Central memory CD4-positive, alpha-beta T cell (primary cell): ENCODE measurements around the gene KCNJ15.
"Not testable (repeated sequence)": the region's sequence is repeated elsewhere in the genome, so short reads cannot be mapped to it uniquely, and the experiment has no call there.

Source experiments
- DNase-seq: peaks from one replicate; pipeline ENCODE4 v3.0.0; 2022
- total RNA-seq, 3 experiments: gene quantifications; one replicate each; lab custom pipeline; 2026; lab: John Stamatoyannopoulos, UW

Gene KCNJ15
- 0.39 to 0.82 (median 0.67) reads per million in 3 experiments for total RNA-seq

DNA sequence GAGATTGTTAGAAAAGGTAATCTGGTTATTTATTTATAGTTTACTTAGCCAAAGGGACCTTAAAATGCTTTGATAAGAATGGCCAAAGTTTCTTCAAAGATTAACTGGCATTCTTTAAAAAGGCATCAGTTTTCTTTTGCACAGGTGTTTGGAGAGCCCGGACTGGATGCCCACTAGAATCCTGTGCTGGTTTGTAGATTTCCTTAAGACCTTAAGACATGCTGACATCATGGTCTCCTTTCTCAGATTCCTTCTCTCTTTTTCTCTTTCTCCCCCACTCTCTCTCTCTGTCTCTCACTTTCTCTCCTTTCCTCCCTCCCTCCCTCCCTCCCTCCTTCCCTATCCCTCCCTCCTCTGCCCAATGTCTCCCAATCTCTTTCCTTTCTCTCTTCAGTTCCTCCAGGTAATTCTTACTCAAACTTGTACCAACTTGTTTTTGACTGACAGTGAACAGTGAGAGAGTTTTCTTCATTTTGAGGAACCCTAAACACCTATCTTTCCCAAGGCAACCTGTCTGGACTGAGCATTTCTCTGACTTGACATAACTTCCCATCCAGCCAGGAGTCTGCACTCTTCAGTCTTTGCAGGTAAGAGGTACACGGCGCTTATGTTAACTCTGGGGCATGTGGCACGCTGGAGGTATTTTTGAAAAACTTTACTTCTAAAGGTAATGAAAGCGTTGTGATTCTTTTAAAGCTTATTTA lies at the start of gene KCNJ15:
Gene KCNJ15, plus strand, starts transcription at position 393 of the 704 bp plus-strand sequence. CDS start 42,271 bp downstream, outside the sequence.
- no peak for DNase-seq

DNA sequence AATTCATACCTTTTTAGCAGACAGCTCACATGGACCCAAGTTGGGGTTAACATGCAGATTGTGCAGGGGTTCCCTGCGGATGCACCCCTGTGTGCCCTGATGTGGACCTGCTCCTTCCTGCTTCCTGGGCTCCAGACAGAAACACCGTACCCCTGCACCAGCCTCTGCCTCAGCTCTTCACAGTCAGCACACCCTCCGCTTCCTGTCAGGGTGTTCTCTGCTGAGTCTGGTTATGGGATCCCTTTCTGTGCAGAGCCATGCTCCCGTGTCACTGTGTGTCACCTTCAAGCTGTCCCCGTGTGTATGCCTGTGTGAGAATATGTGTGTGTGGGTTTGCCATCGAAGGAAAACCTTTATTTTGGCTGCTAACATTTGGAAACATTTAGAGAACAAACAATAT lies 48.7 kb upstream of the KCNJ15 start:
- DNase-seq = no peak

DNA sequence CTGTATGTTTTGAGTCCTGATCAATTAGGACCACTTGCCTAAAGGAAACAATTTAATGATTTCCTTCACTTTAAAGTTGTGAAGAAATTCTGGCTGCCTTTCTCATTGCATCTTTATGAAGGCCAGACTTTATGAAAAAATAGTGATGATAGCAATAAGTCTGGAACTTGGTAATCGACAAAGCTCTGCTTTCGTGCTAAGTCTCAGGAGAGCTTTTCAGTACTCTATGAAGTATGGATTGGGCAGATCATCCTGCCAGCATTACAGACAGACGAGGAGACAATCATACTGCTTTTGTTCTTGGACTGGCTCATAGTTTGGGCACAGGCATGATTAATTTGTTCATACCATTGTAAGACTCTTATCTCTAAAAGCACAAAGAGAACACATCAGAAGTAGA lies 45.5 kb upstream of the KCNJ15 start:
- DNase-seq = no peak

DNA sequence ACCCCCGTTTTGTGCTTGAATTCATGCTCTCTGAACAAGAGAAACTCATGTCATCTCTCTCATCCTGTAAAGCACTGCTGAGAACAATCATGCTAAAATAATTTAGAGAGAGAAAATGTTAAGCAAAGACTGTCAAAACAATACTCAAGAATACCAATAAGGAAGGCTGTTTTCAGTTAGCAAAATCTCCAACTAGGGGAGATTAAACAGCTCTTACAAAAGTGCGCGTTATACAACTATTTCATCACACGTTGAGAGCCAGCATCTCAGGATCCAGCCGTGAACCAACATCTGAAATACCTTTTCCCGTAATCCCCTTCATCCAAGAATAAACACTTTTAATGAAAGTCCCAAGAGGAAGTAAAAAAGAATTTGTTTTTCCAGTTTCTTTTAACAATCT lies 44.1 kb upstream of the KCNJ15 start:
- no peak for DNase-seq

DNA sequence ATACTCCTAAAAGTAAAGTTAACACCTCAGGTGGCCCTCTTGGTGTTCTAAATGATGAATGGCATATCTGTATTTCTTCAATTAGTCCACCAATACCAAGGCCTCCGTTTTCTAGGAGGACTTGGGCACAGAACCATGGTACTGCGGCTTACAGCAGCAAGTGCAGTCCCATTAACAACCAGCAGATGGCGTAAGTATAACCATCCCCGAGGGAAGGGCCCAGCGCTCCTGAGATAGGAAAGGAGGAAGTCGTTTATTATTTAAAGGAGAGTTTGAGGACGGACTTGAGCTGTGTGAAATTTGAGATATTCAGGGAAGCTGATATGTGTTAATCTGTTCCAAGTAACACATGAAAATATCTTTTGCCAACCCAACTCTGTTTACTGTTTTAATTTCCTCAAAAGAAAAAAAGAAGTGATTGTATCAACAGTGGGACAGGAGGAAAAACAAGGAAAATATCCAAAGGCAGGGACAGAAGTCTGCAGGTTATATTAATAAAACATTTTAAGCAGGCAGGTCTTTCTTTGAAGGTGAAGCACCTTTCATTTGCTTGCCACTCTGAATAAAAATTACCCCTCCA lies 37.7 kb upstream of the KCNJ15 start:
- DNase-seq = peak; percentile 26

DNA sequence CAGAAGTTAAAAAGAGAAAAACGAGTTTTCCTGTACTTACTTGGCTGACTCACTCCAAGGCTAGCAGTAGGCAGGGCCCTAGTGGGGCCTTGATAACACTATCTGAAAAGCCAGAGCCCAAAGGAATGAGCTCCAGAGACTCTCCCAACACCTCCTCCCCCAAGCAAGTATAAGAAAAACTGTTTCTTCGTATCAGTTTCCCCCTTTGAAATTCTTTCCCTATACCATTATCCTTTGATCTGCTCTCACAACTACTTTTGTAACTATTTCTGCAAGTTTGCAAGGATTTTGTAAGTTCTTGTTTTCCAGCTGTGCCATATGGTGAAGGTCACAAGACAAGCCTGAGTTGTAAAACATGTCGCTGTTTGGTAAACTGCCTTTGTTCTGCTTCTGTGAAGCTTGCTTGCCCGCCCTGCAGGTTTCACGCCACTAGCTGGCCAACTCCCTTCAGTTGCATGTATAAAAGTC lies 36.5 kb upstream of the KCNJ15 start:
- DNase-seq = no peak

DNA sequence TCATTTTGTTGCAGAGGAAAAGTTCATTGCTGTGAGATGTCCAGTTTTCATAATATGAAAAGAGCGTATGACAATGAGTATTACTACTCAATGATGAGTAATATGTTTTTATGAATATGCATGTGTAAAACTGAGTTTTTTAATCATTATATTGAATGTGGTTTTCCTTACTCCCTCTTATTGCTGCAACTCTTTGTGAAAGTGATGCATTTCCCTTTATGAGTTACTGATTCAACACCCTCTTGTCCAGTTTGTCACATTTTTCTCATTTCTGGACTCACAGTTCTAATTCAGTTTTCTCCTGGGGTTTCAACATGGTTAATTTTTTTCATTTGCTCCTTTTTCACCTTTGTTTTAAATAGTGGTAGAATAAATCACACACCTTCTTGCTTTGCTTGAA lies 35.2 kb upstream of the KCNJ15 start:
- DNase-seq = no peak

DNA sequence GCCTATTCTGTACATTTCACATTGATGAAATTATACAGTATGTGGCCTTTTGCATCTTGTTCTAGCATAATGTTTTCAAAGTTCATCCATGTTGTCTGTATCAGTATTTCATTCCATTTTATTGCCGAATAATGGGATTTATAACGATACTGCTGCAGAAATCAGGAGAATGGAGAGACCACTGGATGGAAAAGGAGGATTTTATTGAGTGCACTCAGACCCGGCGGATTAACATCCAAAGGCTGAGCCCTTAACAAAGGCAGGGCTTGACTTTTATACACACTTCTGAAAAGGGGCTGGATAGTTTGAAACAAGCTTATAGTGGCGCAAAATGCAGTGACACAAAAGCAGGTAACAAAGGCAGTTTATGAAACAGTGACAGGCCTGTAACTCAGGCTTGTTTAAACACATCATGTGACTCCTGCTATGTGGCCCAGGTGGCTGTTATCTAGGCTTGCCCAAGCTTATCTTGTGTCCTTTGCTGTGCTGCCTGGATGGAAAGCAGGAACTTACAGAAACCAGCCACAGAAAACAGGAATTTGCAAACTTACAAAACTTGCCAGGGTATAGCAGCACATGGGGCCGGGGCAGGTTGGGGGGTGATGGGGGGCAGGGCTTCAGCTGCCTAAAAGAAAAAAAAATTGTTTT lies 32.8 kb upstream of the KCNJ15 start:
- no peak for DNase-seq

DNA sequence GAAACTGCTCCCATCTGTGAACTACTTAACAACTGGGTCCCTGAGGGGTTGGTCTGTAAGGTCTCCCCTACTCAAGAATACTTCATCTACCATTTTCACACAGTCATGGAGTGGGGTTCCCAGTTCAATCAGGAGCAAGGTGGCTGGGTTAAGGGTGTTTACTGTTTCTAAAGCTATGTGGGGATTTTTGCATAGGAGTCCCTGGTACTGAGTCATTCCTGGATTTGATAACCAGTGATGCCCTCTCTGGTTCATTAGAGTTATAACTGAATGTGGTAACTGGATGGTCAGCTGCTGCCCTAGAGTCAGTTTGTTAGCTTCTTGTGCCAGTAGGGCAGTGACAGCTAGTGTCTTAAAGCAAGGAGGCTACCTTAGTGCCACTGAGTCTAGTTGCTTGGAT lies 29.4 kb upstream of the KCNJ15 start:
- DNase-seq = no peak

DNA sequence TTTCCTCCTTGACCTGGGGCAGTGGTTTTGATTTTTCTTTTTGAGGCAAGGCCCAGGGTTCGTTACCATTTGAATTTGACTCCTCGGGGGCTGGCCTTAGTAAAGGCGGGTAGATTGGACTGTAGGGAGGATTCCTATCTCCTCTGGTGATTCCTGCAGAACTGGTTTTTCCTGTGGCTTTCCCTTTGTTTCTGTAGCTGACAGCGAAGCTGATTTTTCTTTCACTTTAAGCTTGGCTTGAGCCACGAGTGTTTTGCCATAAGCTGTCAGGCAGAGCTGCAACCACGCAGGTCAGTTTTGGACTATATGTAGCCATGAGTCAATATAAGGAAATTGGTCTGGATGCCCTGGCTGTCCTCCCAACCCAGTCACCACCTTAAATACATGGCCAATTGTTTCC lies 28.7 kb upstream of the KCNJ15 start:
- no peak for DNase-seq

DNA sequence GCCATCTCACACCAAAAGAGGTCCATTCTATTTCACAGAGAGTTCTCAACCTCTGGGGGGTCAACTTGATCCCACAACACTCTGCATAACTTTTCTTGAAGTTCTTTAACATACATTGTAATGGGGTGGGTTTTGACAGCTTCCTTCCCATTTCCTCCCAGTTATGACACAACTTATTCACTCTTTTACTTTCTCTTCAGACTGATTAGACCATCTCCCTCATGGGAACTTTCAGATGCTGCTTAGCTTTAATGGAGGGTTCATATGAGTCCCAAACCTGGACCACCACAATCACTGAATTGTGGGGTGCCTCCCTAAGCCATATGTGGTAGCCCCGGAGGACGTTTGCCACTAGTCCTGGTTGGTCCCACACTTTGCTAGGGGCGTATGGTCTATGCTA lies 28.3 kb upstream of the KCNJ15 start:
- DNase-seq = no peak

DNA sequence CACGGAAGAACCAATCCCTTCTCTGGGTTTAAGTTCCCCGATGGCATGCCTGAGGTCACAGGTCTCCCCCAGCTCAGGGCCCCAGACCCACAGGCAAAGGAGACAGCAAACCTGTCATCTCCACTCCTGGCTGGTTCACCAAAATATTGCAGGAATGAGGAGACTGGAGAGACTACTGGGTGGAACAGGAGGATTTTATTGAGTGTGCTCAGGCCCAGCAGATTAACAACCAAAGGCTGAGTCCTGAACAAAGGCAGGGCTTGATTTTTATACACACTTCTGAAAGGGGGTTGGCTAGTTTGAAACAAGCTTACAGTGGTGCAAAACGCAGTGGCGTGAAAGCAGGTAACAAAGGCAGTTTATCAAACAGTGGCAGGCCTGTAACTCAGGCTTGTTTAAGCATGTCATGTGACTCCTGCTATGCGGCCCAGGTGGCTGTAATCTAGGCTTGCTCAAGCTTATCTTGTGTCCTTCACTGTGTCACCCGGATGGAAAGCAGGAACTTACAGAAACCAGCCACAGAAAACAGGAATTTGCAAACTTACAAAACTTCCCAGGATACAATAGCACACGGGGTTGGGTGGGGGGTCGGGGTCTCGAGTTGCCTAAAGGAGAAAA lies 27.4 kb upstream of the KCNJ15 start:
- DNase-seq = no peak

DNA sequence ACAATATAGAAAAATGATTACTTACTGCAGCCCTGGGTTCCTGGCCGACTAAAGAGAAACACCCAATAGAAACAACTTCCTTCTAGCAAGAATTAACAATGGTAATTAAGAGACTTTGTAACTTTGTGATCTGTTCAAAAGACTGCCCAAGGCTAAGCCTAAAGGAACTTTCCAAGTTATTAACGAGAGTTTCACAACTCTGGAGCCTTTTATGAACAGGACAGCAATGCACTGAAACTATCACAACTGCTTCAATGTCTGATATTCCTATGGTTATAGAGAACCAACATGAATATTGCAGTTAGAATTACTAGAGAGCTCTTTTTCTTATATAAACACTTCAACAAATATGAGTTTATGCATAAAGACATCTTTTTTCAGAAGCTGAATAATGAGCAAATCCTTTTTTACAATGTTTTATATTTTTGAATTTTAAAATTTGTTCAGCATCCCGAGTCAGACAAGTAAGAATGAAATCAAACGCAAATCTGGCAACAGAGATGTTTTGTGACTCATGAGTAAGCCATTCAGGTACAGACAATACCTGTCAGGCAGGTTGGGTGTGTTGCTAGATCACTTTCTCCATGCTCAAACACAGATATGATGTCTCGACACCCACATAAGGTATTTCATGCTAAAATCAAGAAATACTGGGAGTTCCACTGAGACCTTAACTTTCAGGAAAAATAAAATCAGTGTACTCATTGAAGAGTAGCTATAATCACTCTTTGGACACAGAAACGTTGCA lies 22.2 kb upstream of the KCNJ15 start:
- no peak for DNase-seq

DNA sequence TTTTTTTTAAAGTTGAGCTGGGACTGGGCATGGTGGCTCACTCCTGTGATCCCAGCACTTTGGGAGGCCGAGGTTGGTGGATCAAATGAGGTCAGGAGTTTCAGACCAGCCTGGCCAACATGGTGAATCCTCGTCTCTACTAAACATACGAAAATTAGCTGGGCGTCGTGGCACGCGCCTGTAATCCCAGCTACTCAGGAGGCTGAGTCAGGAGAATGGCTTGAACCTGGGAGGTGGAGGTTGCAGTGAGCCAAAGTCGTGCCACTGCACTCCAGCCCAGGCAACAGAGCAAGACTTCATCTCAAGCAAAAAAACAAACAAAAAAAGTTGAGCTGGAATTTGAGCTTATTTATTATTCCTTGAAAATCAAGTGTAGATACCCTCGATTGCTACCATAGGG lies 21.5 kb upstream of the KCNJ15 start:
- not testable (repeated sequence) for DNase-seq

DNA sequence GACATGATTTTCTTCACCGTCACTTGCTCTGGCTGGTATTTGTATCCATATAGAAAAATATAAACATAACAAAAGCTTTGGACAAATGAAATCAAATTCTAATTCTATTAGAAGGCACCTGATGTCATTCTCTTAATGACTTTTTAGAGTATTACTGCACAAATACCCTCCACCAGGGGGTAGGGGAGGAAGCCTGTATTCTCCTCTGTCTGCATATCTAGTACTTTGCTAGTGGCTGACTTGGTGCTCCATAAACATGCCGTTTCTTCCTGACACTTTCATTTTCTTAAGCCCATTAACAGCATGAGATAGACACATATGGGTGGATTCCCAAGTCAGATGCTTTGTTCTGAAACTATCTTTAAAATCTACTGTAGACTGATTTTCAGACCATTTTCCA lies 20.6 kb upstream of the KCNJ15 start:
- no peak for DNase-seq

DNA sequence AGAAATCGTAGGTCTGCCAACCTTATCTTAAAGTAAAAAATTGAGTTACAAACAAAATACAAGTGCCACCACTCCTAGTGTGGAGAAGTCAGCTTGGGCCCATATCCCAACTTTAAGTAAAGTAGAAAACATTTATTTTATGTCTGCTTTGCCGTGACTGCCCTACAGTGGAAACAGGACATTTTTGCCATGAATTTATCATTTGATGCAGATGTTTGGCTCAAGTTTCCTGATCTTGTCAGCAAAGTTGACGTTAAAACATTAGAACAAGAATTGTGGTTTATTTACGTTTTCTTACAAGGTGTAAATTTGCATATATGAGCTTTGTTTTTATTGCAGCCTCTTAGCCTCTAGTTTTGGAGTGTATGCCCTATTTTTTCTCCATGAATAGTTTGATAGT lies 17.1 kb upstream of the KCNJ15 start:
- no peak for DNase-seq

DNA sequence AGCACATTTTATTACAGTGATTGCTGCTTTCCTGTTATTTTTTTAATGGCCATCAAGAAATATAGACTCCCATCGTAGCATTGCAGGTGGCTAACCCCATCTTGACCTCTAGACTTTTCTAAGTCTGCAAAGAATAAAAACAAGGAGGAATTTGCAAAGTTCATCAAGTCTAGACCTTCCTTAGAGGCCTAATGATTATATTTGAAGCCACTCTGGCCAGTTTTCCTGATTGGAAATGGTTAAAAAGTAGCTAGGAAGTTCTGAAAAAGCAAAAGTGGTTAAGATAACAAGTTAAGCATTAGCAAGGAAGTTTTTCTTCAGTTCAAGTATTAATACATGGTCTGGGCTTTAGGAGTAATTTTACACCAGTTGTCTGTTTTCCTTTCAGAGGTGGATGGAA lies 16.7 kb upstream of the KCNJ15 start:
- DNase-seq = no peak

DNA sequence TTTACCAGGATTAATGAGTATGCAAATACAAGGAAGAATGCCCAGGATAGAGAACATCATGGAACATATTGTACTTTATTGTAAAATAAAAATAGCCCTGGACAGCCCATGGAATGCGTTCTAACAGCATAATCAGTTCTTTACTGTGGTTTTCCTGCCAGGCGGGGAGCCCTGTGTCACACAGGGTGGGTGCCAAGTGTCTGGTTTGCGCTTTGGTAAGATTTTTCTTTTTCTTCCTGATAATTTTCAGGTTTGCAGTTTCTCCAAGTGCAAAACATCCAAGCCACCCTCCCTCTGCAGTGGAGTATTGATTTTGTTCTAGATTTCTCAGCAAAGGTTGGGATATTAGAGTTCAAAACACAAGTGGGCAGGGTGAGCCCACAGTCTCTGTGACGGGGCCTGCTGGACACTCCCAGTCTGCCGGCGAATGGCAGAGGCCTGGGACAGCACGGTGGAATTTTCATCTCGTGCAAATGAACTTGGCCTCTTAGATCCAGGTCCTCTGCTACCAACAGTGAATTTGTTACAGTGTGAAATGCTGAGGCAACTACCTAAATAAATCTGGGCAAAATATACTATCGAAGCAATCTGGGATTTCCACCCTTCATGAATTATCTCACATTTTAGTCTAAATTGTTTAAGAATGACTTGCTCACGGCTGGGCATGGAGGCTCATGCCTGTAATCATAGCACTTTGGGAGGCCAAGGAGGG lies 15.6 kb upstream of the KCNJ15 start:
- no peak for DNase-seq

DNA sequence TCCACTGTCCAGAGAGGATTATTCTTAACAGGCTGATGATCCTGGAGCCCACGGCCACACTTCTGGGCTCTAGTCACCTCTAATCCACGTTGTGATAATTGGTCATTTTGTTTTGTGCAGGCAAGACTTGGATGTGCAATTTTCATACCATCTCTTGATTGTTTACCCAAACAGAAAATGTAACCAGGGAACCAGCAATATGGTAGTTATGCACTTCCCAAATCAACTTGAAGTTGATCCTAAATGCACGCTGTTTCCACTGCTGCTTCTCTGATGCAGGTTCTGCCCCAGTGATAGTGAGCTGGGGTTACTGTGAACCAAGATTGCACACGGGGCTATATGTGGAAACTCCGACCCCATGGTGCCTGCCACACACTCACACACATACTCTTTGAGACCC lies 14.7 kb upstream of the KCNJ15 start:
- DNase-seq = no peak

DNA sequence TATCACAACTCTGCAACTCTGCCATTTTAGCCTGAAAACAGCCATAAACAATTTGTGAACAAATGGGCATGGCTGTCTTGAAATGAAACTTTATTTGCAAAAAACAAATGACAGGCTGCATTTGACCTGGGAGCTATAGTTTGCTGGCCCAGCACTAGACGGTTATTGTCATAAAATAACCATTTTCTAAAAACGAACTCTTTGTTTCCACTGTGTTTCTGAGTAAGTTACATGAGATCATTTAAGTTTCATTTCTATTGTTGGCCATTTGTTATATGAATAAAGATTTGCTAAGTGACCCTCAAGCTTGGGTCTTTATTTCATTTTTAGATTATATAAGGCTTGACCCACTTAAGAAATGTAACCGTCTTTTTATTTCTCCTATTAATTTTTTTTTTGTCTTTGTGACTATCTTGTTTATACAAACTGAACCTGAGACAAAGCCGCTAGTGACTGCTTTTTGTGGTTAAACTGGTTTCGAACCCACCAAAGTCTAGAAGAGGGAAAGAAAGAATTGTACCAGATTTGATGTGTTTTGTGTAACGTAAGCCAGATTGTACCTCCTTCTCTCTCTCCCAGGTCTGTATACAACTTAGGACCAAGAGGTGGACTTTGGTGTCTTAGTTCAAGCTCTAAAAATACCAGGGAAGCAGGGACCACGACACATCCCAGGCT lies 12.9 kb upstream of the KCNJ15 start:
- DNase-seq = no peak

DNA sequence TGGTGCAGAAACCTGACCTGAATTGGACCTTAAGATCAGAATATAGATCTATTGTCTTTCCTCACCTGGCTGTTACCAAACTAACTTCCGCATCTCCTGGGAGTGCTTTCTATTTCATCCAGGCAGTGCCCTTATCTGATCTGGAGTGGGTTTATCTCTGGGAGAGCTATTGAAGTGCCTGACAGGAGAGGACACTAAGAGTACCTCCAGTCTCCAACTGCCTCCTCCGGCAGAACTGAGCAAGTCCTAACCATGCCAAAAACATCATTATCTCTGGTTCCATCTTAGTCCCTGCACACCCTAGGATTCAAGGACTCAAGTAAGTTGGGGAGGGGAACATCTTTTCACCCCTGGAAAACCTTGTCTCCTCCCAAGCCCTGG lies 12.4 kb upstream of the KCNJ15 start:
- DNase-seq = no peak
